Head of caudate nucleus (tissue), 42 donors: Measurements from ENCODE around the gene TRIM31.

Source experiments
- DNase-seq, 42 donors: peaks; one replicate each; pipeline versions ENCODE4 v3.0.0 to v3.0.0-alpha.2; 2020 to 2021; ENCODE audit warnings: mixed read lengths in 7 of 42
- intact Hi-C: fragments of 100-400 bp; cut with DNase I; formaldehyde crosslinking; loops from one replicate; pipeline ENCODE4 v1.15.0; 2022

Gene TRIM31

DNA sequence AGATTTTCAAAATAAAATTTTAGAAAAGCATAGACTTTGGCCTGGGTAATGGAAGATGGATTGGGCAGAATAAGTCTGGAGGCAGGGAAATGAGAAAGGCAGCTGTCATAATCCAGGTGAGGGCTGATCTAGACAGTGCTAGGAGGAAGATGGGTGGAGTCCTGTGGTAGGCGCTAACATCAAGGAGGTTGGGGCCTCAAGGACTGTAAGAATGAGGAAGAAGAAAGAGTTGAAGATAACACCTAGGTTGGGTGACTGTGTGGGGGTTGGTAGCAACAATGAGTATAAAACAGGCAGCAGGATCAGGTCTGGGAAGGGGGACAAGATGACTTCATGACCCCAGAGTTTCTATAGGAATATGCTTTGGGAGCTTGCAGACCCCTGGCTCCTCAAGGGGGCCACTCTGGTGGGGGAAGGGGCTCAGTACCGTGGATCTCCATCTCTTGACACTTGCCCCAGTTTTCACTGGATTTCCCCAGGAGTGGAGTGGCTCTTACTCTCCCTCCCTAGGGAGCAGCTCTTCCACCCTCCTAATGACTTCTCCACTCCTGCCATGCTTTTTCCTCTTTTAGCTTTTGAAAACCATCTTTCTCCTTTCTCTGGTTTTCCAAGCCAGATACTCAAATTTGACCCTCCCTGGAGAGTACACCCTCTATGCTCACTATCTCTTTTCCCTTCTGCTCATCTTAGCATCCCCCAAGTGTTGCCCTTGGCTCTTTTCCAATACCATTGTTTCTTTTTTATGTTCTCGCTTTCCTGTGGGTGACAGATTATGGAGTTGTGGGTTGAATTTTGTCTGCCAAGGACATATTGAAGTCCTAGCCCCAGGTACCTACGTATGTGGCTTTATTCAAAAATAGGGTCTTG is 14.8 kb downstream of the TRIM31 start:
- DNase-seq = no peak
- intact Hi-C loops = no loop called here

DNA sequence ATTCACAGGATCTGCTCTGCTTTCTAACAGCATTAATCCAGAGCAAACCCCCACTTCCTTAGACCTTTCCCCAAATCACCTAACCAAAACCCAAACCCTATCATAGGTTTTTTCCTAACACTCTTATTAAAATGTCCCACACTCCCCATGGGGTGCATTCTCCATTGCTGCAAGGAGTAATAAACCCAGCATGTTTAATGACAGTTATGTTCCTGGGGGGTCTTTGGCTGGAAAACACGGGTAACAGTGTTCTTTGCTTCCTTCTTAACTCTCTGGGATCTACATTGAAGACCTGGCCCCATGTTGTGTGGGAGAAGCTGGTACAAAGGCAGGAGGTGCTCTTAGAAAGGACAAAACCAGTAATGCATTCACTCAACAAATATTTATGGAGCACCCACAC is 16.1 kb downstream of the TRIM31 start:
- intact Hi-C loops = no loop called here
- no peak for DNase-seq

GRCh38 chr6:30093951-30094661 is 18.8 kb downstream of the TRIM31 start:
- no peak for DNase-seq
- intact Hi-C loops = no loop called here

DNA sequence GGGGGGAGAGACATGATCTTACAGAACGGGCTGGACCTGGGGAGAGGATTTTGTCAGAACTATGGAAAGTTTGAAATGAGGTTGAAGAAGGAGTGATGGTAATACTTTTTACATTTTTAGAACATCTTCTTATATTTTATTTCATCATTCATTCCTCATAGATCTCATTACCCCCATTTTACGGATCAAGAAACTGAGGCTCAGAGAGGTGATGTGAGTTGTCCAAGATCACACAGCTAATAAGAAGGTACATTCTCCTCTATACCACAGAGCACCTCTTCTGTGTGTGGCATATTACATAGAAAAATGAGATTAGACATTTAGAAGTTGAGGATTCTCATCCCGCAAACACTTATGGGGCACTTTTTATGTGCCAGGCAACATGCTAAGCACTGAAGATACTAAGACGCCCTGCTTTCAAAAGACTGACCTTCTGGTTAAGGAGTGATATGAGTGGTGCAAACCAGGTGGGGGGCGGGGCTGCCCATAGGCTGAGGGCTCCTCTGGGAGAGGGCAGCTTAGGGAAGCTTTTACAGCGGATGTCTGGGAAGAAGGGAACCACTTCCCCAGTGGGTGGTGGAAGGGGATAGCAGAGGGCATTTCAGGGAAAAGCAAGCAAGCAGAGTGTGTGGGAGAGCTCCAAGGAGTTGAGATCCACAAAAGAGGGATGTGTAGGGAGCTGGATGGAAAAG is 19.9 kb downstream of the TRIM31 start:
- intact Hi-C loops = no loop called here
- no peak for DNase-seq

GRCh38 chr6:30091577-30092381 is 21.1 kb downstream of the TRIM31 start:
- intact Hi-C loops = no loop called here
- no peak for DNase-seq

- intact Hi-C loops = no loop called here
- DNase-seq = no peak
Observed at GRCh38 chr6:30087876-30088275, 25.0 kb downstream of the TRIM31 start.

- no peak for DNase-seq
- intact Hi-C loops = no loop called here
Observed at GRCh38 chr6:30077218-30077617, 35.7 kb downstream of the TRIM31 start.

GRCh38 chr6:30075790-30076732 is 36.8 kb downstream of the TRIM31 start:
- intact Hi-C loops = no loop called here
- peak in 1 of 42 donors; percentile 44 for DNase-seq

DNA sequence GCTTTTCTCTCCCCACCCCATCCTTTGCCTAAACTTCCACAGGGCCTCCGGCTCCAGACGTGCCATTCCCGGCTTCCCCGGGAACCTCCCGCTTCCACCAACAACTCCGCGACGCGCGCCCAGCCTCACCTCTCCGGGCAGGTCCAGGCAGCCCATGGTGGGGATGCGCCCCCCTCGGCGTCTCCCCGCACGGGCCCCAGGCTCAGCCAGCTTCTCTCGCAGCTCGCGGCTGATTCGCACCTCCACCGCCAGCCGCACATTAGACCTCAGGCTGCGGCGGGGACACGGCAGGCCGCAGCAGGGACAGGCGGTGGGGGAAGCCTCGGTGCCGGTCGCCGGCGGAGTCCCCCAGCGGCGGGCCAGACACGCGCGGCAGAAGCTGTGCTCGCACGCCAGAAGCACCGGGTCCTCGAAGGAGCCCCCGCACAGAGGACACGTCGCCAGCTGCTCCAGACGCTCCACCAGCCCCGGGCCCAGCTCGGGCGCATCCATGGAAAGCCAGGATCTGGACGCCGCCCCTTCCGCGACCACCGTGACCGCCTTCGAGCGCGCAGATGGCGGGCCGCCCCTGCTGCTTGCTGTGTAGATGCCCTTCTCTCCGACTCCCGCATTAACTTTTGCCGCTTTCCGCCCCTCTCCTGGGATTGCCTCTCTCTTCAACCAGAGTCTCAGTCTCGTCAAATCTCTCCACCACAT is 37.6 kb downstream of the TRIM31 start, which contains the start of gene RNF39:
Gene RNF39, minus strand, starts transcription at position 676 of the 696 bp plus-strand sequence. Its CDS starts 184 bp downstream, at position 492.
- no peak for DNase-seq
- intact Hi-C loops = no loop called here

GRCh38 chr6:30074331-30075093 is 38.4 kb downstream of the TRIM31 start:
- no peak for DNase-seq
- intact Hi-C loops = no loop called here

DNA sequence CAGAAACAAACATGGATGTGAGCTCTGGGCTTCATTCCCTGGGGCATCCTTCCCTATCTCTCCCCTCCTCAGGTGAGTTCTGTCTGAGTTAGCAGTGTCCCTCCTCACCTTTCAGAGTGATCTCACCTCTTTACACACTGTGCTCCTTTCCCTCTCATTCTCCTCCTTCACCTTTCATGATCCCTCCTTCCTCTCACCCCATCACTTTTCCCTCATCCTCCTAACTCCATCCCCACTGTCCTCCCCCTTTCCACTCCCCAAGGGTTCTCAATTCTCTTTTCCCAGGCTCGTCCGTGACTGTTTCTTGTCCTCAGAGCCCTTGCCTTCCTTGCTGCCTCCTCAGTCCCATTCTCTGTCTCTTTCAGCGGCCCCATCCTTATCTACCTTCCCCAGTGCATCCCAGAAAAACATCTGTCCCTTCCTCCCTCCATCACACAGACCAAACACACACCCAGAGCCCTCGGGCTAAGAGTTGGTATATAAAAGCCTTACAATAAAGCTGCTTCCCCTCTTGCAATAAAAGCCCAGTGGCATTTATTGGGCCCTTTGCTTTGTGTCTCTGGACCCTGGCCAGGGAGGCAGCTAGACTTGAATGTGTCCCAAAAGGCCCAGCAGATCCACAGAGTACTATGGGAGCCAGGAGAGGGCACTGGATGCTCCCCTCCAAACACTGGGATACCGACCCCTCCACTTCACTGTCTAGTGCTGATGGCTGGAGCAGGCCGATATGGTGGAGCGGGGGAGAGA is 39.2 kb downstream of the TRIM31 start:
- intact Hi-C loops = no loop called here
- no peak for DNase-seq

DNA sequence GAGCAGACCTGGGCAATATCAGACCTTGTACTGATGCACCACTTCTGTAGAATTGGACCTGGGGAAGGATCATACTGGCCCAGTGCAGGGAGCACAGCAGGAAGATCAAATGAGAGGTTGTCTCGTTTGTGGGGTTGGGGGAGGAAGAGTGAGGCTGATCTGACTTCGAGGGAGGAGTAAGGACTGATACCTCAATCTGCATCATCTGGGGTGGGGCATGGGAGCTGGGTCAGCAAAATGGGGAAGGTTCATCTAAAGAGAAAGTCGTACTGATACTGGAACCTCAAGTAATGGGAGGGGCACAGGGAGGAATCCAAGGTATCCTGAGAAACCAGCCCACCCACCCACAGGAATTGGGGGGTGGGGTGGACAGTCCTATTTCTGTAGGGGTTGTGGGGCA is 41.0 kb downstream of the TRIM31 start:
- no peak for DNase-seq
- intact Hi-C loops = no loop called here

- DNase-seq = peak in 2 of 42 donors; percentile 7 to 41
- intact Hi-C loops = no loop called here
Observed at GRCh38 chr6:30071081-30071818, 41.6 kb downstream of the TRIM31 start.

GRCh38 chr6:30067460-30068139 is 45.3 kb downstream of the TRIM31 start:
- intact Hi-C loops = no loop called here
- peak in 1 of 42 donors; percentile 87 for DNase-seq
